NOMO-1 treated with DMSO at 0.1 percent for 48 hours (cell line): Measurements from ENCODE around the gene SH3RF3.
"Not testable (repeated sequence)": the region's sequence is repeated elsewhere in the genome, so short reads cannot be mapped to it uniquely, and the experiment has no call there.

ENCODE experiments used
- DNase-seq: peaks from one replicate; lab custom pipeline; 2025; ENCODE audit not compliant: unreplicated experiment; lab: John Stamatoyannopoulos, UW

SH3RF3 gene

GRCh38 chr2:109155553-109156451 lies 26.8 kb downstream of the SH3RF3 start:
- DNase-seq, result no peak

- DNase-seq, result no peak
Observed at GRCh38 chr2:109157563-109158105, 28.6 kb downstream of the SH3RF3 start.

- DNase-seq, result no peak
Observed at GRCh38 chr2:109158237-109158636, 29.2 kb downstream of the SH3RF3 start.

GRCh38 chr2:109159096-109159495 lies 30.1 kb downstream of the SH3RF3 start:
- DNase-seq, result no peak

- no peak for DNase-seq
Observed at GRCh38 chr2:109160714-109161440, 31.9 kb downstream of the SH3RF3 start.

GRCh38 chr2:109162367-109162766 lies 33.4 kb downstream of the SH3RF3 start:
- DNase-seq, result not testable (repeated sequence)

- DNase-seq, result no peak
Observed at GRCh38 chr2:109162999-109163398, 34.0 kb downstream of the SH3RF3 start.

- no peak for DNase-seq
Observed at GRCh38 chr2:109164311-109164710, 35.3 kb downstream of the SH3RF3 start.

GRCh38 chr2:109164739-109165221 lies 35.8 kb downstream of the SH3RF3 start:
- peak; percentile 22 for DNase-seq

GRCh38 chr2:109166811-109167210 lies 37.8 kb downstream of the SH3RF3 start:
- DNase-seq, result no peak

GRCh38 chr2:109168086-109168485 lies 39.1 kb downstream of the SH3RF3 start:
- no peak for DNase-seq

GRCh38 chr2:109168716-109169115 lies 39.7 kb downstream of the SH3RF3 start:
- no peak for DNase-seq

GRCh38 chr2:109170645-109171044 lies 41.6 kb downstream of the SH3RF3 start:
- DNase-seq, result no peak

- DNase-seq, result no peak
Observed at GRCh38 chr2:109171444-109172334, 42.7 kb downstream of the SH3RF3 start.

- DNase-seq, result no peak
Observed at GRCh38 chr2:109172556-109173105, 43.6 kb downstream of the SH3RF3 start.

GRCh38 chr2:109173311-109174171 lies 44.5 kb downstream of the SH3RF3 start:
- DNase-seq, result no peak

GRCh38 chr2:109174214-109174613 lies 45.2 kb downstream of the SH3RF3 start:
- DNase-seq, result no peak

GRCh38 chr2:109174626-109175349 lies 45.8 kb downstream of the SH3RF3 start:
- DNase-seq, result no peak

GRCh38 chr2:109175350-109175678 lies 46.3 kb downstream of the SH3RF3 start:
- DNase-seq, result no peak
